OCI-LY3 (cell line): Measurements from ENCODE around the gene DSCAM.

Experiments
- H2AFZ ChIP-seq: fragments of 200-600, 300-600 bp; shearing (Covaris generic); 2 replicates; pipeline ENCODE4 v1.6.0; 2014; ENCODE audit warnings: antibody characterized with exemption, low read depth, low read length
- H3K27ac ChIP-seq: fragments of 200-600, 300-600 bp; sonication (generic); 2 replicates; pipeline ENCODE4 v1.5.1; 2014; ENCODE audit warnings: mild to moderate bottlenecking, low read length, moderate library complexity, mixed read lengths
- H3K27me3 ChIP-seq: fragments of 200-600, 300-600 bp; sonication (generic); 2 replicates; pipeline ENCODE4 v1.6.1; 2014; ENCODE audit warnings: low read depth, low read length, mixed read lengths
- H3K36me3 ChIP-seq: fragments of 200-600, 300-600 bp; sonication (generic); replicated peaks from 2 replicates; pipeline ENCODE3; 2014; ENCODE audit warnings: low read depth, low read length, mixed read lengths
- H3K4me1 ChIP-seq: fragments of 300-600, 200-600 bp; sonication (generic); 2 replicates; pipeline ENCODE4 v1.6.1; 2014; ENCODE audit warnings: low read length, mixed read lengths
- H3K4me2 ChIP-seq: fragments of 200-600, 300-600 bp; sonication (generic); 2 replicates; pipeline ENCODE4 v1.6.1; 2014; ENCODE audit warnings: low read length, mixed read lengths
- H3K4me3 ChIP-seq: fragments of 300-600, 200-600 bp; sonication (generic); 2 replicates; pipeline ENCODE4 v1.5.1; 2014; ENCODE audit warnings: antibody characterized with exemption, mild to moderate bottlenecking, low read length, moderate library complexity
- H3K79me2 ChIP-seq: fragments of 300-600, 200-600 bp; shearing (Covaris generic); 2 replicates; pipeline ENCODE4 v1.6.1; 2014; ENCODE audit warnings: mild to moderate bottlenecking, low read length, mixed read lengths
- H3K9ac ChIP-seq: fragments of 300-600, 200-600 bp; shearing (Covaris generic); 2 replicates; pipeline ENCODE4 v1.6.0; 2014; ENCODE audit warnings: mild to moderate bottlenecking, low read length, moderate library complexity
- H3K9me3 ChIP-seq: fragments of 200-600, 300-600 bp; shearing (Covaris generic); 2 replicates; pipeline ENCODE4 v1.6.1; 2014; ENCODE audit warnings: low read length, mixed read lengths; ENCODE audit not compliant: insufficient read depth
- H4K20me1 ChIP-seq: fragments of 200-600, 300-600 bp; sonication (generic); 2 replicates; pipeline ENCODE4 v1.6.1; 2016; ENCODE audit warnings: low read length, mixed read lengths; ENCODE audit not compliant: insufficient read depth
- CTCF ChIP-seq: fragments of 200-600, 300-600 bp; sonication (generic); IDR thresholded peaks from 2 replicates; pipeline ENCODE4 v1.5.1; 2014; ENCODE audit warnings: antibody characterized with exemption, low read length, low read depth
- EZH2phosphoT487 ChIP-seq: fragments of 200-600 bp; shearing (Covaris generic); IDR thresholded peaks from 2 replicates; pipeline ENCODE4 v1.6.1; 2018; ENCODE audit warnings: antibody characterized with exemption, mixed run types, low read depth

DSCAM gene

GRCh38 chr21:40481764-40482163 lies 365.2 kb downstream of the DSCAM start:
- Histone ChIP-seq H2AFZ (no peak overlapping the region), H3K4me2 (no peak overlapping the region), H3K9me3 (no peaks in the 10 kb centered on the region), H3K27ac (no peak overlapping the region), H3K79me2 (no peaks in the 10 kb centered on the region), H3K9ac (no peak overlapping the region), H3K4me1 (no peaks in the 10 kb centered on the region), H3K4me3 (no peak overlapping the region), H4K20me1 (no peaks in the 10 kb centered on the region), H3K27me3 (no peaks in the 10 kb centered on the region), H3K36me3 (no peaks in the 10 kb centered on the region)
- TF ChIP-seq EZH2phosphoT487, result no peak
- no peak for TF ChIP-seq CTCF

- Histone ChIP-seq H3K27ac (no peak overlapping the region), H3K9ac (no peak overlapping the region), H3K36me3 (no peaks in the 10 kb centered on the region), H4K20me1 (no peaks in the 10 kb centered on the region), H3K79me2 (no peaks in the 10 kb centered on the region), H3K4me3 (no peak overlapping the region), H3K4me1 (no peaks in the 10 kb centered on the region), H3K9me3 (no peaks in the 10 kb centered on the region), H3K4me2 (no peak overlapping the region), H2AFZ (no peak overlapping the region), H3K27me3 (no peaks in the 10 kb centered on the region)
- TF ChIP-seq CTCF (no peak), EZH2phosphoT487 (no peak)
Measured at GRCh38 chr21:40474513-40474912, 372.4 kb downstream of the DSCAM start.

GRCh38 chr21:40472013-40472412 lies 374.9 kb downstream of the DSCAM start:
- Histone ChIP-seq H3K4me2 (no peak overlapping the region), H3K27me3 (no peaks in the 10 kb centered on the region), H4K20me1 (no peaks in the 10 kb centered on the region), H3K4me3 (no peak overlapping the region), H3K4me1 (no peaks in the 10 kb centered on the region), H3K36me3 (no peaks in the 10 kb centered on the region), H3K79me2 (no peaks in the 10 kb centered on the region), H3K9ac (no peak overlapping the region), H3K27ac (no peak overlapping the region), H2AFZ (no peak overlapping the region), H3K9me3 (no peaks in the 10 kb centered on the region)
- TF ChIP-seq CTCF, result no peak
- TF ChIP-seq EZH2phosphoT487, result no peak

- no peaks in the 10 kb centered on the region for H3K9me3 ChIP-seq
- TF ChIP-seq EZH2phosphoT487 (no peak), CTCF (no peak)
- no peak overlapping the region for H3K27ac ChIP-seq
- no peaks in the 10 kb centered on the region for H3K4me1 ChIP-seq
- H4K20me1 ChIP-seq, result no peaks in the 10 kb centered on the region
- no peak overlapping the region for H3K4me3 ChIP-seq
- no peak overlapping the region for H3K9ac ChIP-seq
- no peaks in the 10 kb centered on the region for H3K27me3 ChIP-seq
- no peaks in the 10 kb centered on the region for H3K79me2 ChIP-seq
- H3K36me3 ChIP-seq, result no peaks in the 10 kb centered on the region
- no peak overlapping the region for H2AFZ ChIP-seq
- no peak overlapping the region for H3K4me2 ChIP-seq
Measured at GRCh38 chr21:40471103-40471502, 375.9 kb downstream of the DSCAM start.
